Measurements from ENCODE around the gene USP13. TPM values are rescaled to one million over a fixed set of nuclear protein-coding genes. Genes with fewer than 3 reads are reported as not detected.

The USP13 gene
- total RNA-seq, 2 donors from 2014 or later: 4.3 to 6.6 TPM

GRCh38 chr3:179796421-179796820, 143.6 kb downstream of the USP13 start:
- H3K27me3 ChIP-seq: no peaks in the 10 kb centered on the region
- H3K4me1 ChIP-seq: no peaks in the 10 kb centered on the region
- H3K36me3 ChIP-seq: no peaks in the 10 kb centered on the region
- TF ChIP-seq, protein P1, sequence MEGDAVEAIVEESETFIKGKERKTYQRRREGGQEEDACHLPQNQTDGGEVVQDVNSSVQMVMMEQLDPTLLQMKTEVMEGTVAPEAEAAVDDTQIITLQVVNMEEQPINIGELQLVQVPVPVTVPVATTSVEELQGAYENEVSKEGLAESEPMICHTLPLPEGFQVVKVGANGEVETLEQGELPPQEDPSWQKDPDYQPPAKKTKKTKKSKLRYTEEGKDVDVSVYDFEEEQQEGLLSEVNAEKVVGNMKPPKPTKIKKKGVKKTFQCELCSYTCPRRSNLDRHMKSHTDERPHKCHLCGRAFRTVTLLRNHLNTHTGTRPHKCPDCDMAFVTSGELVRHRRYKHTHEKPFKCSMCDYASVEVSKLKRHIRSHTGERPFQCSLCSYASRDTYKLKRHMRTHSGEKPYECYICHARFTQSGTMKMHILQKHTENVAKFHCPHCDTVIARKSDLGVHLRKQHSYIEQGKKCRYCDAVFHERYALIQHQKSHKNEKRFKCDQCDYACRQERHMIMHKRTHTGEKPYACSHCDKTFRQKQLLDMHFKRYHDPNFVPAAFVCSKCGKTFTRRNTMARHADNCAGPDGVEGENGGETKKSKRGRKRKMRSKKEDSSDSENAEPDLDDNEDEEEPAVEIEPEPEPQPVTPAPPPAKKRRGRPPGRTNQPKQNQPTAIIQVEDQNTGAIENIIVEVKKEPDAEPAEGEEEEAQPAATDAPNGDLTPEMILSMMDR (IDR thresholded peaks at IDR 0.05): no peak
- no peak overlapping the region for H3K27ac ChIP-seq
- H3K9me3 ChIP-seq: no peaks in the 10 kb centered on the region
- H3K4me3 ChIP-seq: no peak overlapping the region
- H3K9ac ChIP-seq (ENCODE audit: low read depth in 2 of 2, low read length in 2 of 2): no peak overlapping the region
- no peak for DNase-seq
- intact Hi-C loops (cut with DNase I): no loop called here

DNA sequence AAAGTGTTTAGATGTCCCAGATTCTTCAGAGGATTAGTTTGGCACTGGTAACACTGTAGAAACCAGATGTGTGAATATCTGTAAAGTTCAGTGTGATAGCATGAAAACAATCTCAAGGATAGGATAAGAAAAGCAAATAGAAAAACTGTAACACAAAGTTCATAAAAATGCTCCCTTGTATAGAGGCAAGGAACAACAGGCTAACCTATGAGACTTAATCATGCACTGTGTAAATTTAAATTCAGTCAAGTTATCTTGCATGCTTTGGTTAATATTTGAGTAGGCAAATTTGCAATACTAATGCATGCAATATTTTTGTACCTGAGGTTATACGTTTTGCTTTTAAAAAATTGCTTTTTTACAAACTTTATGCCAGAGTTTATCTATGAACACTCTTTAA, 144.4 kb downstream of the USP13 start:
- Histone ChIP-seq H3K36me3 (no peaks in the 10 kb centered on the region), H3K4me1 (no peaks in the 10 kb centered on the region), H3K4me3 (no peak overlapping the region), H3K27me3 (no peaks in the 10 kb centered on the region), H3K9me3 (no peaks in the 10 kb centered on the region), H3K9ac (ENCODE audit: low read depth in 2 of 2, low read length in 2 of 2) (no peak overlapping the region), H3K27ac (no peak overlapping the region)
- intact Hi-C loops (cut with DNase I): no loop called here
- TF ChIP-seq, protein P1 (IDR thresholded peaks at IDR 0.05): no peak
- DNase-seq: no peak

DNA sequence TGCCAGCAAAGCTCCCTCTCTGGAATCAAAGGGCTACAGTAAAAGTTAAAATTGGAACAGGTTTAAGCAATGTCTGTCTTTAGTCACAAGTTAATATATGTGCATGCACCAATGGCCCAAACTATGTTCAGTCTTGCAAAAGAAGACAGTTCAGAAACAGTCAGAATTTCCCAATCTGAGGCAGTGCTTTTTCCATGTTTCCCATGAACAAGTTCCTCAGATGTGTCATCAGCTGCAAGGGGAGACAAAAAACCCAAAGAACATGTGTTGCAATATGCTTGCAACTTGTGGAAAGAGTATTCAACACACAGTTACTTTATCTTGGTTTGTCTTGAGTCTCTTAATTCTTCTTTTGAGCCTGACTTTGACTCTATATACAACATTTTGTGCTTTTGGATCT, 148.4 kb downstream of the USP13 start:
- H3K27me3 ChIP-seq: no peaks in the 10 kb centered on the region
- TF ChIP-seq, protein P1 (IDR thresholded peaks at IDR 0.05): no peak
- no peaks in the 10 kb centered on the region for H3K9me3 ChIP-seq
- no peaks in the 10 kb centered on the region for H3K36me3 ChIP-seq
- H3K4me3 ChIP-seq: no peak overlapping the region
- H3K4me1 ChIP-seq: no peaks in the 10 kb centered on the region
- DNase-seq: no peak
- intact Hi-C loops (cut with DNase I): no loop called here
- H3K9ac ChIP-seq (ENCODE audit: low read depth in 2 of 2, low read length in 2 of 2): no peak overlapping the region
- H3K27ac ChIP-seq: no peak overlapping the region

DNA sequence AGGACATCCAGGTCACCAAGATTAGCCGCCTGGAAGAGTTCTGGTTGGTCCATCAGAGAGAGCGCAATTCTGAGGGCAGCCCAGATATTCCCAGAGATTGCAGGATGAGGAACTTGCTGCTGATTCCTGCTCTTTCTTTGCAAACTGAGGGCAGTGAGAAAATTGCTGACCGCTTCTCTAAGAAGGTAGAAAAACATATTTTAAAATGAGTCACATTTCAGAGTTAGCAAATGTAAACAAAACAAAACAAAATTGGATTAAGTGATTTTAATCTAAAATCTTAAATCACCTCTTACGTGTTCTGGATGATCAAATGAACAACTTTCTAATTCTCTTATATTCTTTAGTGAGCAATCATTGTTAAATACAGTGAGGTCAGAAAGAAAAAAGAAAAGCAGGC, 149.0 kb downstream of the USP13 start:
- no peaks in the 10 kb centered on the region for H3K36me3 ChIP-seq
- H3K4me1 ChIP-seq: no peaks in the 10 kb centered on the region
- H3K27me3 ChIP-seq: no peaks in the 10 kb centered on the region
- no peak overlapping the region for H3K9ac ChIP-seq (ENCODE audit: low read depth in 2 of 2, low read length in 2 of 2)
- TF ChIP-seq, protein P1 (IDR thresholded peaks at IDR 0.05): no peak
- no peak overlapping the region for H3K27ac ChIP-seq
- intact Hi-C loops (cut with DNase I): no loop called here
- no peaks in the 10 kb centered on the region for H3K9me3 ChIP-seq
- DNase-seq: no peak
- no peak overlapping the region for H3K4me3 ChIP-seq

- H3K9me3 ChIP-seq: no peaks in the 10 kb centered on the region
- TF ChIP-seq, protein P1 (IDR thresholded peaks at IDR 0.05): no peak
- H3K9ac ChIP-seq (ENCODE audit: low read depth in 2 of 2, low read length in 2 of 2): no peak overlapping the region
- no peak overlapping the region for H3K27ac ChIP-seq
- DNase-seq: no peak
- no peaks in the 10 kb centered on the region for H3K36me3 ChIP-seq
- no peak overlapping the region for H3K4me3 ChIP-seq
- intact Hi-C loops (cut with DNase I): no loop called here
- no peaks in the 10 kb centered on the region for H3K4me1 ChIP-seq
- H3K27me3 ChIP-seq: no peaks in the 10 kb centered on the region
These were observed 153.3 kb downstream of the USP13 start for GRCh38 chr3:179806177-179806576.

DNA sequence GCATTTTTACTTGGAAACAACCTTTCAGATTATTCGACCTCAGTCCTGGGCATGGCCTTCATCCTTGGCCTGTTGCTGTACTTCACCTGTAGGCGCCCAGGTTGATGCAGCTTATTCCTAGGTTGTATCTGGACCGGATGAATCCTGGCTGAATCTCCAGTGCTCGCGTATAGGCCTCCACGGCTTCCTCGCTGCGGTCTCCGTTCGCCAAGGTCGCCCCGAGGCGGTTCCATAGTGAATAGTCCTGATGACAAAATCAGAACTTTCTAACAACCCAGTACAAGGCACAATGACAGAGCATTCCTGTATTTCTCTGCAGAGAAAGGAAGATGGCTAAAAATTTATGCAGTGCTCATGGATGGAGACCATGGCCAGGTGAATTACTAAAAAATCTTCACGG, 154.7 kb downstream of the USP13 start:
- TF ChIP-seq, protein P1 (IDR thresholded peaks at IDR 0.05): no peak
- Histone ChIP-seq H3K36me3 (no peaks in the 10 kb centered on the region), H3K9me3 (no peaks in the 10 kb centered on the region), H3K27me3 (no peaks in the 10 kb centered on the region), H3K27ac (no peak overlapping the region), H3K4me3 (no peak overlapping the region), H3K4me1 (no peaks in the 10 kb centered on the region), H3K9ac (ENCODE audit: low read depth in 2 of 2, low read length in 2 of 2) (no peak overlapping the region)
- intact Hi-C loops (cut with DNase I): no loop called here
- no peak for DNase-seq

All from colonic mucosa (tissue), 4 donors.